Measurements from ENCODE around the gene CILP2.

Gene CILP2

DNA sequence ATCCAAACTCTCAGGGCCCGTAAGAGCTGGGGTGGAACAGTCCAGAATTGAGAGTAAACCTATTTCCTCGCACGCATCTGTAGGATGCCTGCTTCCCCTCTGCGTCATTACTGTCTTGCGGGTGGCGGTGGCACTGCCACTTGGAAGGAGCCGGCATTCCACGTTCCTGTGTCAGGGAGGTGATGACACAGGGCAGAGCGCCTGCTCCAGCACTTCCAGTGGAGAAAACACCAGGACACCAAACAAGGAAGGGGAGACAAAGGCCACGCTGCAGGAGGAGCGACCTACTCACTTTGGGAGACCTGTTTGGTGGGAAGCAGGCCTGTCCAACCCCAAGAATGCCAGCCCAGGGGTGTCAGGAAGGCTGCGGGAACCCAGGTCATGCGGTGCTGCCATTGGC is 43.3 kb downstream of the CILP2 start:
- Histone ChIP-seq H3F3A (ENCODE audit: insufficient read depth) (no peaks in the 10 kb centered on the region), H3K27me3 (ENCODE audit: low read length) (no peaks in the 10 kb centered on the region), H3K9me2 (replicated peaks; ENCODE audit: insufficient read depth, low read length) (no peaks in the 10 kb centered on the region), H3K9ac (ENCODE audit: low read length) (no peak overlapping the region), H3K79me2 (ENCODE audit: insufficient read depth, low read length) (no peaks in the 10 kb centered on the region), H4K20me1 (ENCODE audit: low read depth, low read length) (no peaks in the 10 kb centered on the region), H3K27ac (ENCODE audit: low read depth, low read length) (no peak overlapping the region), H3K36me3 (ENCODE audit: low read length) (no peaks in the 10 kb centered on the region), H3K4me2 (ENCODE audit: low read depth, low read length, poor library complexity, severe bottlenecking) (no peak overlapping the region), H3K4me3 (ENCODE audit: insufficient read depth, low read length, poor library complexity, severe bottlenecking) (no peak overlapping the region), H3K9me3 (ENCODE audit: insufficient read depth, low read length) (no peaks in the 10 kb centered on the region), H2AFZ (ENCODE audit: low read depth, low read length, severe bottlenecking) (no peak overlapping the region)
- TF ChIP-seq EZH2phosphoT487 (conservative IDR thresholded peaks at IDR 0.05; ENCODE audit: low read length): no peak
- TF ChIP-seq, protein P1, sequence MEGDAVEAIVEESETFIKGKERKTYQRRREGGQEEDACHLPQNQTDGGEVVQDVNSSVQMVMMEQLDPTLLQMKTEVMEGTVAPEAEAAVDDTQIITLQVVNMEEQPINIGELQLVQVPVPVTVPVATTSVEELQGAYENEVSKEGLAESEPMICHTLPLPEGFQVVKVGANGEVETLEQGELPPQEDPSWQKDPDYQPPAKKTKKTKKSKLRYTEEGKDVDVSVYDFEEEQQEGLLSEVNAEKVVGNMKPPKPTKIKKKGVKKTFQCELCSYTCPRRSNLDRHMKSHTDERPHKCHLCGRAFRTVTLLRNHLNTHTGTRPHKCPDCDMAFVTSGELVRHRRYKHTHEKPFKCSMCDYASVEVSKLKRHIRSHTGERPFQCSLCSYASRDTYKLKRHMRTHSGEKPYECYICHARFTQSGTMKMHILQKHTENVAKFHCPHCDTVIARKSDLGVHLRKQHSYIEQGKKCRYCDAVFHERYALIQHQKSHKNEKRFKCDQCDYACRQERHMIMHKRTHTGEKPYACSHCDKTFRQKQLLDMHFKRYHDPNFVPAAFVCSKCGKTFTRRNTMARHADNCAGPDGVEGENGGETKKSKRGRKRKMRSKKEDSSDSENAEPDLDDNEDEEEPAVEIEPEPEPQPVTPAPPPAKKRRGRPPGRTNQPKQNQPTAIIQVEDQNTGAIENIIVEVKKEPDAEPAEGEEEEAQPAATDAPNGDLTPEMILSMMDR (IDR thresholded peaks at IDR 0.05; ENCODE audit: insufficient read depth, low read length, poor library complexity, severe bottlenecking): no peak

DNA sequence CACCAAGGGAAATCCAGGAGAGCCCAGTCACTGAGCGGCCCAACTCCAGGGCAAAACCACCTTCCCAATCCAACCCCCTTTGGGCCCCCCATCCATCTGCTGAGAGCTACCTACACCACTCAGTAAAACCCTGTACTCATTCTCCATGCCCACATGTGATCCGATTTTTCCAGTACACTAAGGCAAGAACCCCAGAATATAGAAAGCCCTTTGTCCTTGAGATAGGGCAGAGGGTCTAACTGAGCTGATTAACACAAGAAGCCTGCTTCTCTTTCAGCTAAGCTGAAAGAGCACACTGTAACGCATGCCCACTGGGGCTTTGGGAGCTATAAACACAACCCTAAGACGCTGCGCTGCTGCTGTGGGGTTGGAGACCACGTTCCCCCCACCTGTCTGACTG is 44.4 kb downstream of the CILP2 start:
- TF ChIP-seq, protein P1 (IDR thresholded peaks at IDR 0.05; ENCODE audit: insufficient read depth, low read length, poor library complexity, severe bottlenecking): no peak
- TF ChIP-seq EZH2phosphoT487 (conservative IDR thresholded peaks at IDR 0.05; ENCODE audit: low read length): no peak
- no peaks in the 10 kb centered on the region for H3K27me3 ChIP-seq (ENCODE audit: low read length)
- no peak overlapping the region for H2AFZ ChIP-seq (ENCODE audit: low read depth, low read length, severe bottlenecking)
- no peaks in the 10 kb centered on the region for H3F3A ChIP-seq (ENCODE audit: insufficient read depth)
- no peak overlapping the region for H3K4me2 ChIP-seq (ENCODE audit: low read depth, low read length, poor library complexity, severe bottlenecking)
- no peak overlapping the region for H3K9ac ChIP-seq (ENCODE audit: low read length)
- H4K20me1 ChIP-seq (ENCODE audit: low read depth, low read length): no peaks in the 10 kb centered on the region
- no peaks in the 10 kb centered on the region for H3K9me2 ChIP-seq (replicated peaks; ENCODE audit: insufficient read depth, low read length)
- H3K9me3 ChIP-seq (ENCODE audit: insufficient read depth, low read length): no peaks in the 10 kb centered on the region
- no peak overlapping the region for H3K27ac ChIP-seq (ENCODE audit: low read depth, low read length)
- H3K4me3 ChIP-seq (ENCODE audit: insufficient read depth, low read length, poor library complexity, severe bottlenecking): no peak overlapping the region
- no peaks in the 10 kb centered on the region for H3K36me3 ChIP-seq (ENCODE audit: low read length)
- no peaks in the 10 kb centered on the region for H3K79me2 ChIP-seq (ENCODE audit: insufficient read depth, low read length)

DNA sequence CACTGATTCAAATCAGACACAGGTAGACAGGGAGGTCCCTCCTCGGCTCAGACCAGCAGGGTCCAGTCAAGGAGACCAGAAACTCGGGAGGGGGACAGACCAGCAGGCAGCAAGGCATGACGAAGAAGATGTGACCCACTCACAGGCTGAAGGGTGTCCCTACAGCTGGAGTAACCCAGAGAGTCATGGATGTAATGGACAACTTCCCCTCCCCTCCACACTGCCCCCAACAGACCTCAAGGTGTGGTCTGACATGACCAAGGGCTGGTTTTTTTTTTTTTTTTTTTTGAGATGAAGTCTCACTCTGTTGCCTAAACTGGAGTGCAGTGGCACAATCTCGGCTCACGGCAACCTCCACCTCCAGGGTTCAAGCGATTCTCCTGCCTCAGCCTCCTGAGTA is 46.3 kb downstream of the CILP2 start:
- Histone ChIP-seq H3K36me3 (ENCODE audit: low read length) (no peaks in the 10 kb centered on the region), H3K4me3 (ENCODE audit: insufficient read depth, low read length, poor library complexity, severe bottlenecking) (no peak overlapping the region), H2AFZ (ENCODE audit: low read depth, low read length, severe bottlenecking) (no peak overlapping the region), H3K4me2 (ENCODE audit: low read depth, low read length, poor library complexity, severe bottlenecking) (no peak overlapping the region), H3K9me3 (ENCODE audit: insufficient read depth, low read length) (no peaks in the 10 kb centered on the region), H3K9me2 (replicated peaks; ENCODE audit: insufficient read depth, low read length) (no peaks in the 10 kb centered on the region), H3K27me3 (ENCODE audit: low read length) (no peaks in the 10 kb centered on the region), H3K27ac (ENCODE audit: low read depth, low read length) (no peak overlapping the region), H4K20me1 (ENCODE audit: low read depth, low read length) (no peaks in the 10 kb centered on the region), H3F3A (ENCODE audit: insufficient read depth) (no peaks in the 10 kb centered on the region), H3K79me2 (ENCODE audit: insufficient read depth, low read length) (no peaks in the 10 kb centered on the region), H3K9ac (ENCODE audit: low read length) (no peak overlapping the region)
- TF ChIP-seq, protein P1 (IDR thresholded peaks at IDR 0.05; ENCODE audit: insufficient read depth, low read length, poor library complexity, severe bottlenecking): no peak
- TF ChIP-seq EZH2phosphoT487 (conservative IDR thresholded peaks at IDR 0.05; ENCODE audit: low read length): no peak
